Karpas-422 (cell line): ENCODE measurements around the gene LEMD2. TPM values are rescaled to one million over a fixed set of nuclear protein-coding genes. Genes with fewer than 3 reads are reported as not detected.

Source experiments
- DNase-seq: peaks from one replicate; pipeline ENCODE4 v3.0.0-alpha.2; 2015
- H2AFZ ChIP-seq: fragments of 200-600 bp; sonication (generic); 2 replicates; pipeline ENCODE4 v1.6.1; 2014; ENCODE audit warnings: antibody characterized with exemption, low read length, mixed read lengths
- H3K27ac ChIP-seq: fragments of 200-600 bp; sonication (generic); 2 replicates; pipeline ENCODE4 v1.5.1; 2014; ENCODE audit warnings: mild to moderate bottlenecking, low read length, moderate library complexity
- H3K27me3 ChIP-seq: fragments of 200-600 bp; sonication (generic); 2 replicates; pipeline ENCODE4 v1.6.1; 2014; ENCODE audit warnings: low read length, mixed read lengths
- H3K36me3 ChIP-seq: fragments of 200-600 bp; sonication (generic); 2 replicates; pipeline ENCODE4 v1.6.1; 2014; ENCODE audit warnings: low read length, mixed read lengths; ENCODE audit not compliant: insufficient read depth
- H3K4me1 ChIP-seq: fragments of 200-600 bp; sonication (generic); 2 replicates; pipeline ENCODE4 v1.6.1; 2014; ENCODE audit warnings: mild to moderate bottlenecking, low read length, mixed read lengths
- H3K4me2 ChIP-seq: fragments of 200-600 bp; sonication (generic); 2 replicates; pipeline ENCODE4 v1.6.1; 2014; ENCODE audit warnings: low read length, low read depth, mild to moderate bottlenecking; ENCODE audit not compliant: poor library complexity, severe bottlenecking
- H3K4me3 ChIP-seq: fragments of 200-600 bp; sonication (generic); 2 replicates; pipeline ENCODE4 v1.5.1; 2014; ENCODE audit warnings: mild to moderate bottlenecking, antibody characterized with exemption, low read length, mixed read lengths
- H3K79me2 ChIP-seq: fragments of 200-600 bp; sonication (generic); 2 replicates; pipeline ENCODE4 v1.6.1; 2014; ENCODE audit warnings: mild to moderate bottlenecking, low read length, mixed read lengths
- H3K9ac ChIP-seq: fragments of 200-600 bp; sonication (generic); 2 replicates; pipeline ENCODE4 v1.6.0; 2014; ENCODE audit warnings: low read length
- H3K9me2 ChIP-seq: fragments of 200-600 bp; sonication (generic), shearing (Covaris generic); replicated peaks from 2 replicates; pipeline ENCODE4 v1.6.0; 2014; ENCODE audit warnings: mild to moderate bottlenecking, low read length, moderate library complexity; ENCODE audit not compliant: insufficient read depth
- H3K9me3 ChIP-seq: fragments of 300-700, 200-600 bp; sonication (generic); 2 replicates; pipeline ENCODE4 v1.6.1; 2014; ENCODE audit warnings: low read length, mixed read lengths
- H4K20me1 ChIP-seq: fragments of 200-600 bp; sonication (generic); 2 replicates; pipeline ENCODE4 v1.6.1; 2014; ENCODE audit warnings: mild to moderate bottlenecking, antibody characterized with exemption, low read length, low read depth; ENCODE audit not compliant: insufficient read depth
- total RNA-seq: library from RNA; depleted of rRNA; stranded (reverse); fragments of >200 nt; shearing (Covaris generic); gene quantifications from 2 replicates; pipeline ENCODE4 v1.2.3, GENCODE V29; 2014; ENCODE audit warnings: low replicate concordance

Gene LEMD2
- total RNA-seq, 1 experiment from 2014 or later, result 32.8 TPM

- no peak overlapping the region for H3K4me2 ChIP-seq
- peaks cover 3% of the 10 kb centered on the region; the same call in 1 of the 2 replicates for H3K4me1 ChIP-seq
- H3K9me3 ChIP-seq, result no peaks in the 10 kb centered on the region
- H3K4me3 ChIP-seq, result no peak overlapping the region
- DNase-seq, result no peak
- H4K20me1 ChIP-seq, result no peaks in the 10 kb centered on the region
- H3K9ac ChIP-seq, result no peak overlapping the region
- H3K27ac ChIP-seq, result no peak overlapping the region
- H3K36me3 ChIP-seq, result no peaks in the 10 kb centered on the region
- H3K79me2 ChIP-seq, result no peaks in the 10 kb centered on the region
- no peaks in the 10 kb centered on the region for H3K27me3 ChIP-seq
- H2AFZ ChIP-seq, result no peak overlapping the region
- no peaks in the 10 kb centered on the region for H3K9me2 ChIP-seq
These were observed 48.7 kb downstream of the LEMD2 start for GRCh38 chr6:33740204-33740608.

- H3K27me3 ChIP-seq, result no peaks in the 10 kb centered on the region
- no peak overlapping the region for H3K27ac ChIP-seq
- no peaks in the 10 kb centered on the region for H3K9me3 ChIP-seq
- peaks cover 3% of the 10 kb centered on the region; the same call in 1 of the 2 replicates for H3K4me1 ChIP-seq
- no peak for DNase-seq
- no peak overlapping the region for H3K4me3 ChIP-seq
- H3K9ac ChIP-seq, result no peak overlapping the region
- no peaks in the 10 kb centered on the region for H4K20me1 ChIP-seq
- no peaks in the 10 kb centered on the region for H3K9me2 ChIP-seq
- H2AFZ ChIP-seq, result no peak overlapping the region
- no peaks in the 10 kb centered on the region for H3K36me3 ChIP-seq
- no peak overlapping the region for H3K4me2 ChIP-seq
- no peaks in the 10 kb centered on the region for H3K79me2 ChIP-seq
These were observed 49.4 kb downstream of the LEMD2 start for GRCh38 chr6:33739571-33739970.

GRCh38 chr6:33738879-33739278, 50.1 kb downstream of the LEMD2 start:
- DNase-seq, result no peak
- H3K27me3 ChIP-seq, result no peaks in the 10 kb centered on the region
- H3K4me2 ChIP-seq, result no peak overlapping the region
- H2AFZ ChIP-seq, result no peak overlapping the region
- H3K27ac ChIP-seq, result no peak overlapping the region
- no peaks in the 10 kb centered on the region for H4K20me1 ChIP-seq
- no peak overlapping the region for H3K9ac ChIP-seq
- no peaks in the 10 kb centered on the region for H3K79me2 ChIP-seq
- no peak overlapping the region for H3K4me3 ChIP-seq
- H3K9me2 ChIP-seq, result no peaks in the 10 kb centered on the region
- H3K4me1 ChIP-seq, result no peaks in the 10 kb centered on the region
- no peaks in the 10 kb centered on the region for H3K9me3 ChIP-seq
- no peaks in the 10 kb centered on the region for H3K36me3 ChIP-seq

GRCh38 chr6:33738153-33738552, 50.8 kb downstream of the LEMD2 start:
- H3K4me1 ChIP-seq, result no peaks in the 10 kb centered on the region
- no peaks in the 10 kb centered on the region for H3K36me3 ChIP-seq
- H3K9ac ChIP-seq, result no peak overlapping the region
- DNase-seq, result no peak
- H3K27me3 ChIP-seq, result no peaks in the 10 kb centered on the region
- no peak overlapping the region for H3K4me2 ChIP-seq
- no peaks in the 10 kb centered on the region for H3K9me3 ChIP-seq
- no peak overlapping the region for H3K4me3 ChIP-seq
- H2AFZ ChIP-seq, result no peak overlapping the region
- no peaks in the 10 kb centered on the region for H4K20me1 ChIP-seq
- H3K27ac ChIP-seq, result no peak overlapping the region
- H3K9me2 ChIP-seq, result no peaks in the 10 kb centered on the region
- H3K79me2 ChIP-seq, result no peaks in the 10 kb centered on the region

GRCh38 chr6:33737267-33738026, 51.5 kb downstream of the LEMD2 start:
- no peaks in the 10 kb centered on the region for H4K20me1 ChIP-seq
- no peak overlapping the region for H3K9ac ChIP-seq
- DNase-seq, result no peak
- no peaks in the 10 kb centered on the region for H3K27me3 ChIP-seq
- H3K79me2 ChIP-seq, result no peaks in the 10 kb centered on the region
- H2AFZ ChIP-seq, result no peak overlapping the region
- no peaks in the 10 kb centered on the region for H3K4me1 ChIP-seq
- no peaks in the 10 kb centered on the region for H3K36me3 ChIP-seq
- no peaks in the 10 kb centered on the region for H3K9me3 ChIP-seq
- no peak overlapping the region for H3K27ac ChIP-seq
- no peak overlapping the region for H3K4me2 ChIP-seq
- H3K9me2 ChIP-seq, result no peaks in the 10 kb centered on the region
- no peak overlapping the region for H3K4me3 ChIP-seq

- Histone ChIP-seq H2AFZ (no peak overlapping the region), H3K9me3 (no peaks in the 10 kb centered on the region), H3K4me2 (no peak overlapping the region), H3K36me3 (no peaks in the 10 kb centered on the region), H3K9me2 (no peaks in the 10 kb centered on the region), H4K20me1 (no peaks in the 10 kb centered on the region), H3K4me1 (no peaks in the 10 kb centered on the region), H3K9ac (no peak overlapping the region), H3K27ac (no peak overlapping the region), H3K4me3 (no peak overlapping the region), H3K27me3 (no peaks in the 10 kb centered on the region), H3K79me2 (no peaks in the 10 kb centered on the region)
- DNase-seq, result no peak
These were observed 53.7 kb downstream of the LEMD2 start for GRCh38 chr6:33735216-33735615.

GRCh38 chr6:33733709-33734007, 55.3 kb downstream of the LEMD2 start:
- DNase-seq, result no peak
- Histone ChIP-seq H3K9me2 (no peaks in the 10 kb centered on the region), H3K4me2 (no peak overlapping the region), H3K4me3 (no peak overlapping the region), H3K79me2 (no peaks in the 10 kb centered on the region), H3K4me1 (no peaks in the 10 kb centered on the region), H3K36me3 (no peaks in the 10 kb centered on the region), H3K9me3 (no peaks in the 10 kb centered on the region), H3K9ac (no peak overlapping the region), H3K27ac (no peak overlapping the region), H4K20me1 (no peaks in the 10 kb centered on the region), H3K27me3 (no peaks in the 10 kb centered on the region), H2AFZ (no peak overlapping the region)

GRCh38 chr6:33732817-33733708, 55.9 kb downstream of the LEMD2 start:
- Histone ChIP-seq H3K9me2 (no peaks in the 10 kb centered on the region), H4K20me1 (no peaks in the 10 kb centered on the region), H3K9ac (no peak overlapping the region), H3K4me3 (no peak overlapping the region), H3K9me3 (no peaks in the 10 kb centered on the region), H3K79me2 (no peaks in the 10 kb centered on the region), H3K4me2 (no peak overlapping the region), H3K27me3 (no peaks in the 10 kb centered on the region), H3K36me3 (no peaks in the 10 kb centered on the region), H3K4me1 (no peaks in the 10 kb centered on the region), H2AFZ (no peak overlapping the region), H3K27ac (no peak overlapping the region)
- no peak for DNase-seq
